ENCODE results near the gene DCAF11. TPM values are rescaled to one million over a fixed set of nuclear protein-coding genes. Genes with fewer than 3 reads are reported as not detected.

DCAF11 gene
- total RNA-seq, 1 donor from 2014 or later, result 63.3 TPM

GRCh38 chr14:24110523-24110922 is 4.1 kb upstream of the DCAF11 start:
- no peak for TF ChIP-seq CTCF (IDR thresholded peaks at IDR 0.05; ENCODE audit: insufficient read depth, low read length, poor library complexity, severe bottlenecking)
- Histone ChIP-seq H3K36me3 (ENCODE audit: control insufficient read depth, insufficient read depth, low read length) (no peaks in the 10 kb centered on the region), H3K27me3 (ENCODE audit: control insufficient read depth, insufficient read depth, low read length) (no peaks in the 10 kb centered on the region), H3K4me3 (ENCODE audit: low read depth, low read length) (no peak overlapping the region)
- DNase-seq (ENCODE audit: low read depth), result no peak

GRCh38 chr14:24113379-24113800 is 1.2 kb upstream of the DCAF11 start:
- TF ChIP-seq CTCF (IDR thresholded peaks at IDR 0.05; ENCODE audit: insufficient read depth, low read length, poor library complexity, severe bottlenecking), result no peak

GRCh38 chr14:24113801-24114531 is 611 bp upstream of the DCAF11 start:
- peaks cover under 1% of the 10 kb centered on the region for H3K36me3 ChIP-seq (ENCODE audit: control insufficient read depth, insufficient read depth, low read length)
- no peak for TF ChIP-seq CTCF (IDR thresholded peaks at IDR 0.05; ENCODE audit: insufficient read depth, low read length, poor library complexity, severe bottlenecking)
- H3K27me3 ChIP-seq (ENCODE audit: control insufficient read depth, insufficient read depth, low read length), result no peaks in the 10 kb centered on the region
- DNase-seq (ENCODE audit: low read depth), result peak; percentile 76
- peak overlapping the region; percentile 65 for H3K4me3 ChIP-seq (ENCODE audit: low read depth, low read length)

More at GRCh38 chr14:24113379-24113800, 1.2 kb upstream of the DCAF11 start:
- no peaks in the 10 kb centered on the region for H3K36me3 ChIP-seq (ENCODE audit: control insufficient read depth, insufficient read depth, low read length)
- H3K4me3 ChIP-seq (ENCODE audit: low read depth, low read length), result peak overlapping the region; percentile 65
- no peak for DNase-seq (ENCODE audit: low read depth)
- H3K27me3 ChIP-seq (ENCODE audit: control insufficient read depth, insufficient read depth, low read length), result no peaks in the 10 kb centered on the region

GRCh38 chr14:24115422-24116127 is 998 bp downstream of the DCAF11 start:
- H3K36me3 ChIP-seq (ENCODE audit: control insufficient read depth, insufficient read depth, low read length), result peaks cover 3% of the 10 kb centered on the region
- peak overlapping the region; percentile 65 for H3K4me3 ChIP-seq (ENCODE audit: low read depth, low read length)
- no peaks in the 10 kb centered on the region for H3K27me3 ChIP-seq (ENCODE audit: control insufficient read depth, insufficient read depth, low read length)
- TF ChIP-seq CTCF (IDR thresholded peaks at IDR 0.05; ENCODE audit: insufficient read depth, low read length, poor library complexity, severe bottlenecking), result no peak
- DNase-seq (ENCODE audit: low read depth), result no peak

- TF ChIP-seq CTCF (IDR thresholded peaks at IDR 0.05; ENCODE audit: insufficient read depth, low read length, poor library complexity, severe bottlenecking), result no peak
- H3K4me3 ChIP-seq (ENCODE audit: low read depth, low read length), result no peak overlapping the region
- peaks cover 3% of the 10 kb centered on the region for H3K36me3 ChIP-seq (ENCODE audit: control insufficient read depth, insufficient read depth, low read length)
- no peak for DNase-seq (ENCODE audit: low read depth)
- no peaks in the 10 kb centered on the region for H3K27me3 ChIP-seq (ENCODE audit: control insufficient read depth, insufficient read depth, low read length)
Measured at GRCh38 chr14:24116128-24116814, 1.7 kb downstream of the DCAF11 start.

Measured in kidney epithelial cell (primary cell).